Tibial nerve (tissue), 4 donors: ENCODE data around the gene ZNF484.

ENCODE experiments used
- CTCF ChIP-seq, 5 experiments: fragments of 200-600 bp in 3 of 5; fragments of 450-650 bp in 2 of 5; sonication (generic) in 3 of 5; IDR thresholded peaks; one replicate each; pipeline ENCODE4 v1.5.1; 2016 to 2019; ENCODE audit warnings: antibody characterized with exemption in 5 of 5, mild to moderate bottlenecking in 3 of 5, moderate library complexity in 2 of 5
- EP300 ChIP-seq, 2 donors: sonication (generic); formaldehyde crosslinking; IDR thresholded peaks; one replicate each; pipeline ENCODE4 v1.6.1; 2017; ENCODE audit warnings: antibody characterized with exemption in 2 of 2, mild to moderate bottlenecking in 1 of 2

- no peak for TF ChIP-seq CTCF (IDR thresholded peaks at IDR 0.05)
- TF ChIP-seq EP300 (IDR thresholded peaks at IDR 0.05), result no peak
Observed at GRCh38 chr9:92820964-92821363, 56.9 kb downstream of the ZNF484 start.
